GM23338 (cell line): ENCODE data around the gene TMEM86A. TPM values are rescaled to one million over a fixed set of nuclear protein-coding genes. Genes with fewer than 3 reads are reported as not detected.

ENCODE experiments used
- ATAC-seq: fragments of 200-7000 bp; cut with Tn5 transposase; 3 replicates; pipeline ENCODE4 v1.9.1; 2020
- DNase-seq: peaks from one replicate; pipeline ENCODE4 v3.0.0-alpha.2; 2015; ENCODE audit warnings: low spot score
- H2AFZ ChIP-seq: fragments of 200-600 bp; sonication (generic); 2 replicates; pipeline ENCODE4 v1.8.0; 2016; ENCODE audit warnings: antibody characterized with exemption, mild to moderate bottlenecking, moderate library complexity
- H3F3A ChIP-seq: fragments of 200-600 bp; sonication (generic); replicated peaks from 2 replicates; pipeline ENCODE4 v1.8.0; 2017; ENCODE audit warnings: antibody characterized with exemption, mixed run types, low read depth
- H3K27ac ChIP-seq: fragments of 200-600 bp; sonication (generic); 2 replicates; pipeline ENCODE4 v1.6.1; 2016; ENCODE audit warnings: low read depth
- H3K27me3 ChIP-seq: fragments of 200-600 bp; sonication (generic); 2 replicates; pipeline ENCODE4 v1.8.0; 2016; ENCODE audit warnings: mild to moderate bottlenecking, mixed run types, moderate library complexity; ENCODE audit not compliant: insufficient read depth
- H3K36me3 ChIP-seq: fragments of 200-600 bp; sonication (generic); 2 replicates; pipeline ENCODE4 v1.8.0; 2016; ENCODE audit warnings: mild to moderate bottlenecking; ENCODE audit not compliant: insufficient read depth
- H3K4me1 ChIP-seq: fragments of 200-600 bp; sonication (generic); 2 replicates; pipeline ENCODE4 v1.8.0; 2016; ENCODE audit warnings: mild to moderate bottlenecking, moderate library complexity; ENCODE audit not compliant: insufficient read depth
- H3K4me2 ChIP-seq: fragments of 200-600 bp; sonication (generic); 2 replicates; pipeline ENCODE4 v1.7.1; 2017; ENCODE audit warnings: mixed run types
- H3K4me3 ChIP-seq: fragments of 200-600 bp; sonication (generic); 2 replicates; pipeline ENCODE4 v1.6.1; 2016; ENCODE audit warnings: mixed run types
- H3K79me2 ChIP-seq: fragments of 200-600 bp; sonication (generic); replicated peaks from 2 replicates; pipeline ENCODE4 v1.8.0; 2017; ENCODE audit warnings: mild to moderate bottlenecking; ENCODE audit not compliant: insufficient read depth
- H3K9me2 ChIP-seq: fragments of 200-600 bp; sonication (generic); 2 replicates; pipeline ENCODE4 v1.8.0; 2017; ENCODE audit not compliant: insufficient read depth
- H4K20me1 ChIP-seq: fragments of 200-600 bp; sonication (generic); replicated peaks from 2 replicates; pipeline ENCODE4 v1.8.0; 2017; ENCODE audit warnings: mild to moderate bottlenecking; ENCODE audit not compliant: insufficient read depth
- H3K27ac Mint-ChIP-seq: 2 replicates; pipeline ENCODE4 v1.8.0; 2020; ENCODE audit warnings: inconsistent platforms, mild to moderate bottlenecking, moderate library complexity, mixed read lengths
- H3K27me3 Mint-ChIP-seq: 3 replicates; pipeline ENCODE4 v1.8.0; 2022; ENCODE audit warnings: low read depth, mild to moderate bottlenecking, moderate library complexity, mixed read lengths, inconsistent platforms; ENCODE audit not compliant: insufficient read depth, poor library complexity
- H3K36me3 Mint-ChIP-seq: 3 replicates; pipeline ENCODE4 v1.8.0; 2021; ENCODE audit warnings: low read depth, mild to moderate bottlenecking, inconsistent platforms, moderate library complexity, mixed read lengths
- H3K4me1 Mint-ChIP-seq: 3 replicates; pipeline ENCODE4 v1.8.0; 2020; ENCODE audit warnings: mild to moderate bottlenecking, inconsistent platforms, mixed read lengths
- H3K4me3 Mint-ChIP-seq: 3 replicates; pipeline ENCODE4 v1.8.0; 2021; ENCODE audit warnings: moderate library complexity, mild to moderate bottlenecking, inconsistent platforms, mixed read lengths
- H3K9me3 Mint-ChIP-seq: 3 replicates; pipeline ENCODE4 v1.8.0; 2020; ENCODE audit warnings: moderate library complexity, mild to moderate bottlenecking, inconsistent platforms, mixed read lengths
- CREB1 ChIP-seq: fragments of 250-450 bp; sonication (Bioruptor Pico); IDR thresholded peaks from 2 replicates; pipeline ENCODE4 v1.5.0; 2020; ENCODE audit warnings: low read depth, mild to moderate bottlenecking, moderate library complexity
- CTCF ChIP-seq, 2 experiments: fragments of 200-600 bp in 1 of 2; sonication (generic) in 1 of 2; conservative IDR thresholded peaks; 2 replicates each; pipeline versions ENCODE4 v1.5.1 to v1.6.1; 2016 to 2017; ENCODE audit warnings: antibody characterized with exemption in 2 of 2, low read depth in 2 of 2, mild to moderate bottlenecking in 2 of 2, moderate library complexity in 1 of 2
- ETS1 ChIP-seq: IDR thresholded peaks from 2 replicates; pipeline ENCODE4 v1.6.1; 2016; ENCODE audit warnings: antibody characterized with exemption
- EZH2 ChIP-seq: fragments of 200-600 bp; sonication (generic); IDR thresholded peaks from one replicate; pipeline ENCODE4 v1.8.0; 2017; ENCODE audit warnings: antibody characterized with exemption, mild to moderate bottlenecking, low read depth; ENCODE audit not compliant: unreplicated experiment
- EZH2phosphoT487 ChIP-seq: fragments of 200-600 bp; sonication (generic); IDR thresholded peaks from one replicate; pipeline ENCODE4 v1.8.1; 2018; ENCODE audit warnings: antibody characterized with exemption; ENCODE audit not compliant: unreplicated experiment
- JUNB ChIP-seq: IDR thresholded peaks from one replicate; pipeline ENCODE4 v1.6.1; 2016; ENCODE audit warnings: antibody characterized with exemption; ENCODE audit not compliant: unreplicated experiment
- NANOG ChIP-seq: IDR thresholded peaks from 2 replicates; pipeline ENCODE4 v1.6.1; 2016; ENCODE audit warnings: antibody characterized with exemption, borderline replicate concordance
- POLR2AphosphoS5 ChIP-seq: IDR thresholded peaks from 2 replicates; pipeline ENCODE4 v1.6.1; 2016; ENCODE audit warnings: antibody characterized with exemption, low read depth
- REST ChIP-seq: IDR thresholded peaks from one replicate; pipeline ENCODE4 v1.6.1; 2018; ENCODE audit warnings: antibody characterized with exemption; ENCODE audit not compliant: unreplicated experiment
- STAT1 ChIP-seq: IDR thresholded peaks from one replicate; pipeline ENCODE4 v1.6.1; 2016; ENCODE audit warnings: antibody characterized with exemption; ENCODE audit not compliant: unreplicated experiment
- ZNF114 ChIP-seq: fragments of 250-450 bp; sonication (Bioruptor Pico); IDR thresholded peaks from 2 replicates; pipeline ENCODE4 v1.5.0; 2020; ENCODE audit warnings: mild to moderate bottlenecking, moderate library complexity
- ZNF331 ChIP-seq: fragments of 250-450 bp; sonication (Bioruptor Pico); IDR thresholded peaks from 2 replicates; pipeline ENCODE4 v1.5.0; 2020; ENCODE audit warnings: low read depth, mild to moderate bottlenecking, moderate library complexity
- ZNF462 ChIP-seq: fragments of 250-450 bp; sonication (Bioruptor Pico); IDR thresholded peaks from 2 replicates; pipeline ENCODE4 v1.5.0; 2020; ENCODE audit warnings: mild to moderate bottlenecking, moderate library complexity
- polyA plus RNA-seq: library from polyadenylated mRNA; unstranded; fragments of >200 nt; fragmentation: Nextera tagmentation; extraction: Ambion mirVana; gene quantifications from 2 replicates; pipeline ENCODE4 v1.2.1, GENCODE V29; 2016
- total RNA-seq: library from RNA; depleted of rRNA; stranded (reverse); fragments of >200 nt; shearing (Covaris generic); gene quantifications from 2 replicates; pipeline ENCODE4 v1.2.3, GENCODE V29; 2014

The TMEM86A gene
- total and polyA plus RNA-seq, 2 experiments from 2014 or later, result 0.45 to 0.91 TPM

- H3F3A ChIP-seq, result no peaks in the 10 kb centered on the region
- H3K27me3 ChIP-seq, result no peaks in the 10 kb centered on the region
- ATAC-seq, result no peak
- no peak overlapping the region for H3K4me3 Mint-ChIP-seq
- peaks cover 1% of the 10 kb centered on the region for H3K27me3 Mint-ChIP-seq
- H3K4me2 ChIP-seq, result no peak overlapping the region
- no peaks in the 10 kb centered on the region for H3K36me3 ChIP-seq
- DNase-seq, result no peak
- no peaks in the 10 kb centered on the region for H3K4me1 ChIP-seq
- H3K27ac Mint-ChIP-seq, result no peak overlapping the region
- H3K79me2 ChIP-seq, result no peaks in the 10 kb centered on the region
- H3K4me3 ChIP-seq, result no peak overlapping the region
- H2AFZ ChIP-seq, result no peak overlapping the region; the same call in 1 of the 2 replicates
- no peaks in the 10 kb centered on the region for H3K4me1 Mint-ChIP-seq
- H3K36me3 Mint-ChIP-seq, result no peaks in the 10 kb centered on the region
- H3K9me2 ChIP-seq, result no peaks in the 10 kb centered on the region
- no peaks in the 10 kb centered on the region for H3K9me3 Mint-ChIP-seq
- H4K20me1 ChIP-seq, result no peaks in the 10 kb centered on the region
- H3K27ac ChIP-seq, result no peak overlapping the region
- TF ChIP-seq REST, result no peak
- TF ChIP-seq EZH2phosphoT487, result no peak
- TF ChIP-seq CREB1 (CRISPR knock-in tag), result no peak
- no peak for TF ChIP-seq STAT1
- TF ChIP-seq ZNF331 (CRISPR knock-in tag), result no peak
- TF ChIP-seq EZH2, result no peak
- no peak for TF ChIP-seq ETS1
- no peak for TF ChIP-seq JUNB
- TF ChIP-seq CTCF (conservative IDR thresholded peaks at IDR 0.05; ENCODE audit: low read depth in 2 of 2), result no peak
- no peak for TF ChIP-seq ZNF114
- no peak for TF ChIP-seq ZNF462 (CRISPR knock-in tag)
- TF ChIP-seq NANOG, result no peak
- no peak for TF ChIP-seq POLR2AphosphoS5
Observed at GRCh38 chr11:18676803-18677202, 21.8 kb upstream of the TMEM86A start.
